ENCODE measurements around the gene ANKRD10.

The ANKRD10 gene

DNA sequence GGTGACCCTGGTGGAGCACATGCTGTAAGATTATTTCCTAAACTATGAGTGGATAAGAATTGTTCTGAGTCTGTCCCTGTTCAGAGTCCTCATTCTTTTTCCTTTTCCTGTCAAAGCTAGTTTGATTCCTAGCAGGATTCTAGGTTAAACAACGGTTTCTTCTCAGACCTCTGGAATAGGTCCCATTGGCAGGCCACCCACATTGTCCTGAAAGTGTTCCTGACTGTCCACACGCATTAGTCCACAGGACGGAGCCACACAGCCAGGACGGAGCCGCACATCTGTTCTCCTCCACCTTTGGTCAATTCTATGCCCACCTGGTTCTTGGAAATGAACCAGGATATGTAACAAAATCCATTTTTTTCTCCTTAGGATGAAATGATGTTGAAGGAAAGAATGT lies 46.1 kb downstream of the ANKRD10 start:
- no peak overlapping the region for H3K27ac ChIP-seq
- TF ChIP-seq, protein P1, sequence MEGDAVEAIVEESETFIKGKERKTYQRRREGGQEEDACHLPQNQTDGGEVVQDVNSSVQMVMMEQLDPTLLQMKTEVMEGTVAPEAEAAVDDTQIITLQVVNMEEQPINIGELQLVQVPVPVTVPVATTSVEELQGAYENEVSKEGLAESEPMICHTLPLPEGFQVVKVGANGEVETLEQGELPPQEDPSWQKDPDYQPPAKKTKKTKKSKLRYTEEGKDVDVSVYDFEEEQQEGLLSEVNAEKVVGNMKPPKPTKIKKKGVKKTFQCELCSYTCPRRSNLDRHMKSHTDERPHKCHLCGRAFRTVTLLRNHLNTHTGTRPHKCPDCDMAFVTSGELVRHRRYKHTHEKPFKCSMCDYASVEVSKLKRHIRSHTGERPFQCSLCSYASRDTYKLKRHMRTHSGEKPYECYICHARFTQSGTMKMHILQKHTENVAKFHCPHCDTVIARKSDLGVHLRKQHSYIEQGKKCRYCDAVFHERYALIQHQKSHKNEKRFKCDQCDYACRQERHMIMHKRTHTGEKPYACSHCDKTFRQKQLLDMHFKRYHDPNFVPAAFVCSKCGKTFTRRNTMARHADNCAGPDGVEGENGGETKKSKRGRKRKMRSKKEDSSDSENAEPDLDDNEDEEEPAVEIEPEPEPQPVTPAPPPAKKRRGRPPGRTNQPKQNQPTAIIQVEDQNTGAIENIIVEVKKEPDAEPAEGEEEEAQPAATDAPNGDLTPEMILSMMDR (conservative IDR thresholded peaks at IDR 0.05; ENCODE audit: low read depth): no peak
- ChIA-PET POLR2A (ENCODE audit: low non-redundant PET) (no interaction called here), CTCF (interaction anchor here (0.6 kb wide), 1 partner anchor 1018 kb away, joined by 3 read pairs; no protein-coding TSS in a partner anchor)
- no peak for DNase-seq (ENCODE audit: low spot score)

DNA sequence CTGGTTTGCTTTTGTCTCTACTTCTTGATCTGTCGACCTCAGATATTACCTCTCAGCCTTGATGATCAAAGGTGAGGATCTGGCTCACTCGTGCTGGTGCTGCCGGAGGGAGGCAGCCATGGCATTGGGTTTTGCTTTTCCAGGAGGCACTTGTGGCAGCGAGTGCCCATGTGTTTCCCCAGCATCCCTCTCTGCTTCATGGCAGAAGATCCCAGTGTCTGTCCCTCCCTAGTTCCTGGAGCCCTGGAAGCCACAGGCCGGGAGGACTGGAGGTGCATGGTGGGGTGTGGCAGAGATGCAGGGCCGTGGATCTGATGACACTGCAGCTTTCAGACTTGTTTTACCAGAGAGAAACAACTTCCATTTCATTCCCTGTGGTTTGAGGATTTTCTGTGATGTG lies 47.5 kb downstream of the ANKRD10 start:
- TF ChIP-seq, protein P1 (conservative IDR thresholded peaks at IDR 0.05; ENCODE audit: low read depth): no peak
- ChIA-PET POLR2A (ENCODE audit: low non-redundant PET) (no interaction called here), CTCF (interaction anchor here (0.8 kb wide), 1 partner anchor 118 kb away, joined by 3 read pairs; no protein-coding TSS in a partner anchor)
- no peak for DNase-seq (ENCODE audit: low spot score)
- no peak overlapping the region for H3K27ac ChIP-seq

DNA sequence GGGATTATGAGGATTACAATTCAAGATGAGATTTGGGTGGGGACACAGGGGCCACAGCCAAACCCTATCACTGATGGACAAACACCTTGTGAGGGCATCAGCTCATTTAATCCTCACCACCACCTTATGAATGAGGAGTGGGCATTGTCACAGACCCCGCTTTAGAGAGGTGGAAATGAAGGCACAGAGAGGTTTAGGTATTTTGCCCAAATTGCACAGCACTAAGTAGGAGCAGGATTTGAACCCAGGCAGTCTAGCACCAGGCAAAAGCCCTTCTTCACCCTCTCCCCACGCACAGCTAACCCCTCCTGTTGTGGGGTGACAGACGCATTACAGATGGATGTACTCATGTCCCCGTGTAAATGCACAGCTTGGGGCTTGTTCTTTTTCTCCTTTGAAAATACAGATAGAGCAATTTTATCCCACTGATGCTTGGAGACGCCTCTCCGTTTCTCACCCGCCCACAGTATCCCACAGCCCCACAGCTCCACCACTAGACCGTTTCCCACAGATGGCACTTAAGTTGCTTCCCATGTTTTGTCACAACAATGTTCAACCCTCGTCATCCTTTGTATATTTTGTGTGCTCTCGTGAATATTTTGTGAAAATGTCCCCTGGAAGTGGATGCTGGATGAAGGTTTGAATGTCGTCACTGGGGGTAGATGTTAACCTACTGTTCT lies 48.2 kb downstream of the ANKRD10 start:
- TF ChIP-seq, protein P1 (conservative IDR thresholded peaks at IDR 0.05; ENCODE audit: low read depth): no peak
- no peak overlapping the region for H3K27ac ChIP-seq
- no peak for DNase-seq (ENCODE audit: low spot score)
- POLR2A ChIA-PET (ENCODE audit: low non-redundant PET): no interaction called here
- CTCF ChIA-PET: no interaction called here

DNA sequence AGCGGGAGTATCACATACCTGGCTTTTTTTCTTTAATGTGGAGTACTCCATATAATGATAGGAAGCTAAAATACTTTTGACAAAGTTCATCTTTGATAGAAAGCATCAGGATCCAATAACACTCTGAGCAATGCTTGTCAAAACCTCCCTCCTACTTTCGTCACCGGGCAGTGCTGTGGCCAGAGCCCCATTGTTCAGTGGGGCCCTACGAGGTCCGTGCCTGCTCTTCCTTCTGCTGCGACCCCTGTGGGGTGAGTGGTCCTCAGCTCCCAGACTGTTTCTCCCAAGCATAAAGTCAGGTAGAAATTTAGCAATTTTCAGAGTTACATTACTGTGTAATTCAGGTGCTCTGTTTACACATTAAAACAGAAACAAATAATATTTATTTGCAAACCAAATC lies 51.2 kb downstream of the ANKRD10 start:
- POLR2A ChIA-PET (ENCODE audit: low non-redundant PET): no interaction called here
- DNase-seq (ENCODE audit: low spot score): no peak
- TF ChIP-seq, protein P1 (conservative IDR thresholded peaks at IDR 0.05; ENCODE audit: low read depth): no peak
- CTCF ChIA-PET: interaction anchor here (0.7 kb wide), 1 partner anchor 204 kb away, joined by 5 read pairs; no protein-coding TSS in a partner anchor
- no peak overlapping the region for H3K27ac ChIP-seq

DNA sequence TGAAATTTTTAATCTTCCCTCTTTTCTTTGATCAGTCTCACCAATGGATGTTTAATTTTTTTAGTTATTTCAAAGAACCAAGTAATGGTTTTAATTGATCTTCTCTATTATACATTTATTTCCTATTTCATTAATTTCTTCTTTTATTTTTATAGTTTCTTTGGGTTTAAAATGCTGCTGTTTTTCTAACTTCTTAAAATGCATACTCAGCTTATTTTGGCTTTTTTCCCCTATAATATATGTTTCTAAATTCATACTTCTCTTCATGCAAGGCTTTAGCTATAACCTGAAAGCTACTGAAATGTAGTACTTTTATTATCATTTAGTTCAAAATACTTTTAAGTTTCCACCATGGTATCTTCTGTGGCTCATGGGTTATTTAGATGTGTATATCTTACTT lies 53.9 kb downstream of the ANKRD10 start:
- ChIA-PET CTCF (interaction anchor here (0.7 kb wide), 1 partner anchor 77 kb away, joined by 4 read pairs; no protein-coding TSS in a partner anchor), POLR2A (ENCODE audit: low non-redundant PET) (no interaction called here)
- TF ChIP-seq, protein P1 (conservative IDR thresholded peaks at IDR 0.05; ENCODE audit: low read depth): no peak
- H3K27ac ChIP-seq: no peak overlapping the region
- no peak for DNase-seq (ENCODE audit: low spot score)

DNA sequence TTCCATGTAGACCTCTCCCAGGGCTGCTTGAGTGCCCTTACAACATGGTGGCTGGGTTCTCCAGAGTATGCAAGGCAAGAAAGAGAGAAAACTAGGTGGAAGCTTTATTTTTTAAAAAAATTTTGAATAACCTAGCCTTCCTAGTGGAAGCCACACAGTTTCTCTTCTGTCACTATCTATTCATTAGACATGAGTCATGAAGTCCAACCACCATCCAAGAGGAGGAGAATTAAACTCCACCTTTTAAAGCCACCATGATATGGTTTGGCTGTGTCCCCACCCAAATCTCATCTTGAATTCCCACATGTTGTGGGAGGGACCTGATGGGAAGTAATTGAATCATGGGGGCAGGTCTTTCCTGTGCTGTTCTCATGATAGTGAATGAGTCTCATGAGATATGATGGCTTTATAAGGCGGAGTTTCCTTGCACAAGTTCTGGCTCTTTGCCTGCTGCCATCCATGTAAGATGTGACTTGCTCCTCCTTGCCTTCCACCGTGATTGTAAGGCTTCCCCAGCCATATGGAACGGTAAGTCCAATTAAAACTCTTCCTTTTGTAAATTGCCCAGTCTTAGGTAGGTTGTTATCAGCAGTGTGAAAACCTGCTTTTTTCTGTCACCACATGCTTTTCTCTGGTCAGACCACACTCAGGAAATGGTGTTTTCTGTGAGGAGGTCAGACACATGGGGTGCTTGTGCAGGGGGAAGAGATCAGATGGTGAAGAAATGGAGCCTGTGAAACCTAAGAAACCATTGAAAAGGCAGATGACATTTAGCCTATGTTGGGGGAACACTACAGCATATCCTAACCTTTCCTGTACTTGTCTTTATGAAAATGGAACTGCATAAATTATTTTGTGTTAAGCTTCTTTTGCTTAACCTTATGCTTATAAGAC lies 57.7 kb downstream of the ANKRD10 start:
- TF ChIP-seq, protein P1 (conservative IDR thresholded peaks at IDR 0.05; ENCODE audit: low read depth): no peak
- no peak overlapping the region for H3K27ac ChIP-seq
- DNase-seq (ENCODE audit: low spot score): no peak
- POLR2A ChIA-PET (ENCODE audit: low non-redundant PET): no interaction called here
- CTCF ChIA-PET: interaction anchor here (0.7 kb wide), 1 partner anchor 315 kb away, joined by 6 read pairs; no protein-coding TSS in a partner anchor
